DMS79 treated with DMSO at 0.1 percent for 48 hours (cell line): Measurements from ENCODE around the gene ARHGAP8.

Experiments
- DNase-seq: peaks from one replicate; lab custom pipeline; 2025; lab: John Stamatoyannopoulos, UW

Gene ARHGAP8

GRCh38 chr22:44861245-44861644, 108.9 kb downstream of the ARHGAP8 start:
- no peak for DNase-seq

- no peak for DNase-seq
These were observed 109.9 kb downstream of the ARHGAP8 start for GRCh38 chr22:44862281-44862680.

- DNase-seq, result no peak
These were observed 110.8 kb downstream of the ARHGAP8 start for GRCh38 chr22:44862981-44863860.

DNA sequence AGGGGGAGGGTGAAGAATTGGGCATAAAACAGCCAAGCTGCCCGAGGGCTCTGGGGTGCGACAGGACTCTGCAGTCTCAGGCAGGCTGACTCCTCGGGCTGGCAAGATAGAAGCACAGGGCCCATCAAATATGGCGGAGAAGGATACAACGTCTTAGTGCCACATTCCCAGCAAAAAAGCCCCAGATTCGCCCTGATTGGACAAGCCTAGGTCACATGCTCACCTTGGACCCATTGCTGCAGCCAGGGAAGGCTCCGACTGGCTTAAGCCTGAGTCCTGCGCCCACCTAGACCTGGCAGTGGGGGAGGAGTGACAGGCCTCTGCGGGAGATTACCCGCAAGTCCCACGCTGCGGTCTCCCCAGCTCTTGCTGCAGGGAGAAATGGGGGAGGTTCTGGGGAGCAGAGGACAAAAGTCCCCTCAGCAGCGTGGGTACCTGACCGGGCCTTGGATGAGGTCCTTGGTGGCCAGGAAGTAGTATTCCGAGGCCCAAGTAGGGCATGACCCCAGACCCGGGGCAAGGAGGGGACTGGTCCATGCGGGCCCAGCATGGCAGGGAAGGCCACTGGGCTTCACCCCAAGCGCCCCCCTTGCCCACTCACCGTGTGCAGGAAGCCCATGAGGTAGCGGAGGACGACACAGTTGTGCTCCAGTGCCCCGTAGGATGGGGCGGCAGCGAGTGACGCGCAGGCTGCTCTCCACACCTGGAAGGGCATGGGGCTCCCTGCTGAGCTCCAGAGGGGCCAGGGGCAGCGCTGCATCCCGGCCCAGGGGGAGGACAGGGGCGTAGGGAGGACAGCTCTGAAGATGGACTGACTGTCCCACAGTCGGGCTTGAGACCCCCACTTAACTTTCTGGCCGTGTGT, 113.0 kb downstream of the ARHGAP8 start:
- no peak for DNase-seq

DNA sequence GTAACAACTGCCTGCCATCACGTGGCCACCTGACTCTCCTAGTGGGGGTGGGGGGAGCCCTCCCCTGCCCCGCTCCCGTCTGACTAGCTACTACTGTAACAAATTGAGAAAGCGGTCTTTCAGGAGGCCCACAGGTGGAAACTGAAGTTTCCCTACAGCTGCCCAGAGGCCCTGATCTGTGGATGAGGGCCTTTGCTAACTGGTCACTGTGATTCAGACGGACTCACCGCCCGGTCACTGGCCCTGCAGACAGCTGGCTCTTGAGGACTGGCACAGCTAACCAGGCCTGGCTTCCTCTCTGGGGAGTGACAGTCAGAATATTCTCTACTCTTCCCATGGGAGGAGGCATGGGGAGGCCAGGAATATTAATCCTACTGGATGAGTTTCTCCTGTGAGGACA, 116.8 kb downstream of the ARHGAP8 start:
- no peak for DNase-seq

DNA sequence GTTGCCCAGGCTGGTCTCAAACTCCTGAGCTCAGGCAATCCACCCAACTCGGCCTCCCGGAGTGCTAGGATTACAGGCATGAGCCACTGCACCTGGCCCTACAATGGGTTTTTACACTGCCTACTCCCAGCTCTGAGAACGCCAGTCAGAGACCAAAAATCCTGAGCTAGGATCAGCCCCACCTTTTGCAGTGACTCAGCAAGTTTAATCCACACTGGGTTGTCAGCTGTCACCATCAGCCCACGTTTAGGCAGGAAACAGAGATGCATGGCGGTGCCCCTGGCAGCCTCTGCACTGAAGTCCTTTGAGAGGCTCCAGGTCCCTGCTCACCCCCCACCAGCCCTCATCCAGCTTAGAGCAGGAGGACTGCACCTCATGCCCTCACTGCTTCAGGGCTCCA, 117.6 kb downstream of the ARHGAP8 start:
- no peak for DNase-seq

DNA sequence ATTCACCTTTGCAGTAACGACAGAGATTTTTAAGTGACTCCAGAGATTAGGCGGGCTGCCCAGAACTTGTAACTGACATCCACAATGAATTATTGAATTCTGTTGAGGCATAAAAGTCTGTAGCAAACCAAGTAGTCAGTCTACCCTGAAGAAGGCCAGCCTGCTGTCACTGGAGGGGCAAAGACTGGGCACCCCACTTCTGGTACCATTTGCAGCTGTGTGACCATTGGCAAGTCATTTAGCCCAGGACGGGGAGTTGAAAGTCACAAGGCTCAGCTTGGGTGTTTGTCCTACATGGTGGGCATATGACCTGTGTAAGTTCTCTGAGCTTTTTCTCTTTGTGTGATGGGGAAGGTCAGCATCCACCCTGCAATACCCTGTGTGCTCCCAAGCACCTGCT, 119.4 kb downstream of the ARHGAP8 start:
- no peak for DNase-seq

DNA sequence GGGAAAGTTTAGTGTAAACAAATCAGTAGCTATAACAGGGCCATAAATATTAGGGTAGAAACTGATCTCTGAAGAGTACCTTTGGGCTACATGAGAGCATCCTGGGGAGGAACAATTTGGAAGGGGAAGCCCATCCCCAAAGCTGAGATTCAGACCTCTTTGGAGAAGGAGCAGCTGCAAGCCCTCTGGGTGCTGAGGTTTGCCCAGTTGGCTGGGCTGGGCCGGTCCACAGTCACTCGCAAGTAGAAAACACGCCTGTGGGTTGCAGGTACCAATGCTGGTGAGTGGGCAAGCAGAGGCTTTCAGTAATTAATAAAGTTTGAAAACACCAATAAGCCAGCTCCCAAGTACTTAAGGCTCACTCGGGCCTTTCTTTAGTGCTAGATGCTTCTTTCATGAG, 124.5 kb downstream of the ARHGAP8 start:
- DNase-seq, result no peak

- no peak for DNase-seq
These were observed 126.3 kb downstream of the ARHGAP8 start for GRCh38 chr22:44878483-44879300.

DNA sequence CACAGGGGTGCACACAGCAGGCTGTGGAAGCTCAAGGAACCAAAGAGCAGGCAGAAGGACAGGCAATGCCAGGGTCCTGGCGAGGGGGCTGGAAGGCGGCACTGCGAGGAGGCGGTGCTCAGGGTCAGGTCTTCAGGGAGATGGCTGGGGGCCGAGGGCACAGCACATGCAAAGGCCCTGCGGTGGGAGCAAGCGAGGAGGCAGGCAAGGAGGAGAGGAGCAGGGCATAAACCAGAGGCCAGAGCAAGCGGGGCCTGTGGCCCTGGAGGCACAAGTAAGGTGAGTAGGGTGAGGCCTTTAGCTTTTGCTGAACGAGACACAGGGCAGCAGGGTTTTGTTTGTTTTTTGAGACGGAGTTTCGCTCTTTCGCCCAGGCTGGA, 126.9 kb downstream of the ARHGAP8 start:
- DNase-seq, result no peak

GRCh38 chr22:44880610-44881290, 128.4 kb downstream of the ARHGAP8 start:
- DNase-seq, result no peak

GRCh38 chr22:44881624-44882023, 129.2 kb downstream of the ARHGAP8 start:
- DNase-seq, result no peak

GRCh38 chr22:44882226-44882905, 130.0 kb downstream of the ARHGAP8 start:
- DNase-seq, result no peak

GRCh38 chr22:44883011-44883421, 130.6 kb downstream of the ARHGAP8 start:
- no peak for DNase-seq

- DNase-seq, result no peak
These were observed 132.2 kb downstream of the ARHGAP8 start for GRCh38 chr22:44884562-44884961.

GRCh38 chr22:44884968-44885805, 132.8 kb downstream of the ARHGAP8 start:
- DNase-seq, result no peak

DNA sequence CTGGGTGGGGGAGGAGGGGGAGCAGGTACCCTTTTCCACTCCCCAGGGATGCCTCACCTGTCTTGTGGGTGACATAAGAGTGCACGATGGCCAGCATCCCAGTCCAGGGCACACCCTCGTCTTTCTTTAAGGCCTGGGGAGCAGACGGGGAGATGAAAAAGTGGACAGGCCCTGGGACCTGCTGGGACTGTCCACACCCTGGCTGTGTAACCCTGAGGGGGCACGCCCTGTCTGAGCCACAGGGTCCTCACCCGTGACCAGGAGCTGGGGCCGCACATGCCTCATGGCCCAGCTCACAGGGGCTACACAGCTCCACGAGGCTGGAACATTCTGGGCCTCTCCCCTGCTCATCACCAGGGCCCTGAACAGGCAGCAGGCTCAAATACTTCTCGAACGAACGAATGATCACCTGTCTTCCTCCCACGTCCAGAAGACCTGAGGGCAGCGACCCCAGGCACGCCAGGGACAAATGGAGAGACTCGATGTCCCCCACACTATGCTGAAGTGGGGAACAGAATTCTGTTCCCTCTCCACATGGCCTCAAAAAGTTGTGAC, 133.5 kb downstream of the ARHGAP8 start:
- no peak for DNase-seq

GRCh38 chr22:44887941-44888366, 135.6 kb downstream of the ARHGAP8 start:
- DNase-seq, result no peak

DNA sequence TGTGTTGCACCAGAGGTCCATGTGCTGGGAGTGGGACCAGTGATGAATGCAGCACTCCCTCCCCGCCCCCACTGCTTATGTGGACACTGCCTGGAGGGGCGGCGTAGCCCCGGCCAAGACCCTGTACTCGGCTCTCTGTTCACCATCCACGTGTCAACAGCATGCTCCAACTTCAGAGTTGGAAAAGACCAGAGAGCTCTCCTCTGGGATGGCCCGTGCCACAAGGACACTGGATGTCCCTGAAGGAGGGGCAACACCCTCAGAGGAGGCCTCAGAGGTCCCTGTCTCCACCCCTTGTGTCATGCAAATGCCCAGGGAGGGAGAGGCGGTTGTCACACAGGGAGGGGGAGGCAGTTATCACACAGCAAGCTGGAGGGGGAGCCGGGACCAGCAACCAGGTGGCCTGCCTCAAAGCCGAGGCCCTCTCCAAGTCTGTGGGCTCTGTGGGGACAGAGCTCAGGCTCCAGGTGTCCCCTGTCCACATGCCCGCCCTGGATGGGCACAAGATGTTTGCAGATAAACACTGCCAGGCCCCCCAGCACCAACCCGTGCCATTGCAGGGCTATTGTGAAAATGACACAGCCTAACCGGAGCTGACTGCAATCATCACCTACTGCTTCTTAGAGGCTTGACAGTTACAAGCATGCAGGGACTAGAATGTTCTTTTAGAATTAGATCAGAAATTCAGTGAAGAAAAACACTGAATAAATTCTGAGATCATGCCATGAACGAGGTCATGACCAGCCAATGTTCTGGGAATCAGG, 136.3 kb downstream of the ARHGAP8 start:
- DNase-seq, result no peak
